ENCODE measurements around the gene HPD.
"Not testable (repeated sequence)": the region's sequence is repeated elsewhere in the genome, so short reads cannot be mapped to it uniquely, and the experiment has no call there.

Gene HPD

DNA sequence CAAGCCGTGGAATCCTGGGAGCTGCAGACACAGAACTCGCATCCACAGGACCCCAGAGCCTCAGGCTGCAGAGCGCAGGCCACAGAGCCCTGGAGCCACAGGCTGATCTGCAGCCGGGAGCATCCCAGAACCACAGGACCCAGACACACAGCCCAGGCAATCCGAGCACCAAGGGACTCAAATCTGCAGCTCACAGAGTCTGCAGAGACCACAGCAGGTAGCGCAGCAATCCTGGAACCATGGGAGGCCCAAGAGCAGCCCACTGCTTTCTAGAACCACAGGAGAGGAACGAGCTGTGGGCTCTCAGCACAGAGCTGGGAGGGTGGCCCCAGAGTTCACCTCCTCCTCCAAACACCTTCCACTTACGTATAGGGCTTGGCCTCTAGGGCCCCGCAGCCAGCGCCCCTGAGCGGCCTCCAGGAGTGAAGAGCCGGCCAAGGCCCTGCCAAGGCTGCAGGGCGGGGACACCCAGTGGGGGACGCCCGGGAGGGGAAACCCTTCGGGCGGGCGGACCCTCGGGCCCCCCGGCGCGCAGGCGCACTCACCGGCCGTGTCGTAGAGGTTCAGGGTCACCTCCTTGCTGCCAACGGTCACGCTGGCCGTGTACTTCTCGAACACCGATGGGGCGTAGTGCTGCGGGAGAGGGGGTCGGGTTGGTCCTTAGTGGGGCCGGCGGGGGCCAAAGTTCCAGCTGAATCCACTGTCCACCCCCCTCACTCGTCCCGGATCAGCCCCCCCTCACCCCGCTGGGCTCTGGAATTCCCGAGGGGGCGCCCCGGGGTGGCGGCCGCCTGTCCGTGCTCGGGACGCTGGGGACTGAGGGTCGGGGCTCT, 65.8 kb downstream of the HPD start:
- Histone ChIP-seq H3K4me3 (peak overlapping the region; percentile 69), H3K27ac (peak overlapping the region in 1 of 2 donors; percentile 36)
- no peak for DNase-seq (ENCODE audit: low spot score)
- TF ChIP-seq, protein P1, sequence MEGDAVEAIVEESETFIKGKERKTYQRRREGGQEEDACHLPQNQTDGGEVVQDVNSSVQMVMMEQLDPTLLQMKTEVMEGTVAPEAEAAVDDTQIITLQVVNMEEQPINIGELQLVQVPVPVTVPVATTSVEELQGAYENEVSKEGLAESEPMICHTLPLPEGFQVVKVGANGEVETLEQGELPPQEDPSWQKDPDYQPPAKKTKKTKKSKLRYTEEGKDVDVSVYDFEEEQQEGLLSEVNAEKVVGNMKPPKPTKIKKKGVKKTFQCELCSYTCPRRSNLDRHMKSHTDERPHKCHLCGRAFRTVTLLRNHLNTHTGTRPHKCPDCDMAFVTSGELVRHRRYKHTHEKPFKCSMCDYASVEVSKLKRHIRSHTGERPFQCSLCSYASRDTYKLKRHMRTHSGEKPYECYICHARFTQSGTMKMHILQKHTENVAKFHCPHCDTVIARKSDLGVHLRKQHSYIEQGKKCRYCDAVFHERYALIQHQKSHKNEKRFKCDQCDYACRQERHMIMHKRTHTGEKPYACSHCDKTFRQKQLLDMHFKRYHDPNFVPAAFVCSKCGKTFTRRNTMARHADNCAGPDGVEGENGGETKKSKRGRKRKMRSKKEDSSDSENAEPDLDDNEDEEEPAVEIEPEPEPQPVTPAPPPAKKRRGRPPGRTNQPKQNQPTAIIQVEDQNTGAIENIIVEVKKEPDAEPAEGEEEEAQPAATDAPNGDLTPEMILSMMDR (IDR thresholded peaks at IDR 0.05): no peak

DNA sequence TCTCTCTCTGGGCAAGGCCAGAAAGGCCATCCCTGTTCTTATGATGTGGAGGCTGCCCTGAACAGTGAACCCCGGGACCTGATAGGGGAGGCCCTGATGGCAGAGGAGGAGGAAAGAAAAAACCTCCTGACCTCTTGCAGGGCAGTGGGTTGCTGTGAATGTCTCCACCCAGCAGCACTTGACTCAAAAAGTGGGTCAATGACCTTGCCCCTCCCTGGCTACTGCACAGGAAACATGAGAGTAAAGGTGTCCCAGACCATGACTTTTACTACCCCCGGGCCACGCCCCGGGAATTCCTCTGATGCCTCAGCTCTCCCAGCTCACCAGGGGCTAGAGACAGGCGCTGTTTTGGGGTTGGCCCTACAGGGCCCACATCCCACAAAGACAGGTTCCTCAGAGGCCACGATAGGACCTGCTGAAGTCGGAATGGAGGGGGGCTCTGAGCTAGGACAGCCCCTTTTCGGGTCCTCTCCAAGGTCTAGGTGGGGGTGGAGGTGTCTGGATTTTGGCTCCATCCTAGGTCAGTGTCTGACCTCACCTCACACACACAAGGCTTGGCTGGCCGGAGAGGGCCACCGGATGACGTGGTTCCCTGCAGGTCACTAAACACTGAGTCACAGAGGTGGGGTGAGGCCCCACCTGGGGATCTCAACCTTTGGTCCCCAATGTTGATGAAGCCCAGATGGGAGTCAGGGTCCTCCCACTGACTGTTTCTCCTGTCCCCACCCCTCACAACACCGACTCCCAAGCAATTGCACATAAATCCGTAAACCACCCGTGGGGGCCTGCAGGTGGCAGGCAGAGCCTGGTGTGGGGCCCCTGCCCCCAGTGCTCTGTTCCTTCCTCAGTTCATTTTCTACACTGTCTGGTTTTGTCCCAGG, 66.7 kb downstream of the HPD start:
- TF ChIP-seq, protein P1 (IDR thresholded peaks at IDR 0.05): no peak
- DNase-seq (ENCODE audit: low spot score): no peak
- Histone ChIP-seq H3K4me3 (no peak overlapping the region), H3K27ac (no peak overlapping the region)

DNA sequence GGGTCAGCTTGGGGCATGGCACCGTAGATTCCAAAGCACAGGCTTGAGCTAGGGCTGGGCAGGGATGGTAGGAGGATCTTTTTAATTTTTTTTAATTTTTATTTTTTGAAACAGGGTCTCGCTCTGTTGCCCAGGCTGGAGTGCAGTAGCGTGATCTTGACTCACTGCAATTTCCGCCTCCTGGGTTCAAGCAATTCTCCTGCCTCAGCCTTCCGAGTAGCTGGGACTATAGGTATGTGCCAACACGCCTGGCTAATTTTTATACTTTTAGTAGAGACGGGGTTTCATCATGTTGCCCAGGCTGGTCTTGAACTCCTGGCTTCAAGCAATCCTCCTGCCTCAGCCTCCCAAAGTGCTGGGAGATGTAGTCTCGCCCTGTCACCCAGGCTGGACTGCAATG, 67.9 kb downstream of the HPD start:
- not testable (repeated sequence) for H3K4me3 ChIP-seq, H3K27ac ChIP-seq

DNA sequence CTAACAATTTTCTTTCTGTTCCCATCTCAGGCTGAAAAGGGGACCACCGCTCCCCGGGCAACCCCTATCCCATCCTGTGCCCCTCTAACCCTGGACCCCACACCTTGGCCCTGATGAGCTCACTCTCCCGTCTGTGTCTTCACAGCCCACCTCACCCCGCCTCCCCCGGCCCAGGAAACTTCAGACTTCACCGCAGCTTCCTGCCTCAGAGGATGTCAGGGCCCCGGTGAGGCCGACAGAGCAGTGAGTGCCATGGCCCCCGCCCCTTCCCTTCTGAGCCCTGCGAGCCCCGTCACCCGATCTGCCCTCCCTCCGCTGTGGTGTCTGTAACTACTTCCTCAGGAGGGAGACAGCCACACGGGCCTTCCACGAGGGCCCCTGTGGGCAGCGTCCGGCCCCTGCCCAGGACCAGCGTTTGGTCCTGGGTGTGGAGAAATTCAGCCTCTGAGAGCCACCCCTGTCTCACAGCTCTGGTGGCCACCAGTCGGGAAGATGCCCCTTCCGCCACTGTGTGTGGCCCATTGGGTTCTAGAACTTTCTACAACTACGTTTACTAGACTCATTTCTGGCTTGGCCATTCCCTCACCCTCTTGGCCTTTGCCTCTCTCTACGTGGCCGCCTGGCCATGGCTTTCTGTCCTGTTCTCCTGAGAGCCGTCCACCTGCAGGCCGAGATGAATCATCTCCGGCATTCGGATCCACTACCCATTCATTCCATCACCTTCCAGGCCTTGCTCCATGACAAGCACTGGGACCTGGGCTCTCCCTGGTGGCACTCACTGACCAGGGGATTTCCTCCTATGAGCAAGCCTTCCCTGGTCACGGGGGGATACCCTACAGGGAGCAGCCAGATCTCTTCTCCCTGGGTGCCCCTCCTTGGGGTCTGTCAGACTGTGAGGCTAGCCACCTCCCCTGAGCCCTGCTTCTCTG, 68.6 kb downstream of the HPD start:
- no peak for DNase-seq (ENCODE audit: low spot score)
- Histone ChIP-seq H3K4me3 (no peak overlapping the region), H3K27ac (peak overlapping the region in 1 of 2 donors; percentile 68)
- TF ChIP-seq, protein P1 (IDR thresholded peaks at IDR 0.05): no peak

More for the DNA sequence above, 67.9 kb downstream of the HPD start:
- DNase-seq (ENCODE audit: low spot score): not testable (repeated sequence)
